Naive B cell (primary cell): Measurements from ENCODE around the gene L3HYPDH. TPM values are rescaled to one million over a fixed set of nuclear protein-coding genes. Genes with fewer than 3 reads are reported as not detected.

Source experiments
- ATAC-seq, 2 donors: fragments of 150-1000 bp; cut with Tn5 transposase; 2 replicates each; pipeline ENCODE4 v1.10.0; 2021; ENCODE audit warnings: low read depth in 2 of 2, mild to moderate bottlenecking in 2 of 2, moderate library complexity in 2 of 2
- DNase-seq: peaks from one replicate; pipeline ENCODE4 v3.0.0; 2022
- H3K27ac Mint-ChIP-seq, 6 donors: one replicate each; pipeline ENCODE4 v1.8.0; 2020 to 2022; ENCODE audit warnings: mild to moderate bottlenecking in 6 of 6, mixed read lengths in 6 of 6, moderate library complexity in 5 of 6, inconsistent platforms in 2 of 6
- H3K27me3 Mint-ChIP-seq, 3 donors: one replicate each; pipeline ENCODE4 v1.8.0; 2021 to 2022; ENCODE audit warnings: mixed read lengths in 3 of 3, mild to moderate bottlenecking in 1 of 3
- H3K36me3 Mint-ChIP-seq, 2 donors: one replicate each; pipeline ENCODE4 v1.8.0; 2020 to 2022; ENCODE audit warnings: mixed read lengths in 2 of 2, inconsistent platforms in 1 of 2, mild to moderate bottlenecking in 1 of 2
- H3K4me1 Mint-ChIP-seq, 3 donors: one replicate each; pipeline ENCODE4 v1.8.0; 2020 to 2022; ENCODE audit warnings: mixed read lengths in 3 of 3, inconsistent platforms in 1 of 3, mild to moderate bottlenecking in 1 of 3, moderate library complexity in 1 of 3
- H3K4me3 Mint-ChIP-seq, 8 donors: one replicate each; pipeline ENCODE4 v1.8.0; 2020 to 2022; ENCODE audit warnings: mild to moderate bottlenecking in 8 of 8, mixed read lengths in 8 of 8, moderate library complexity in 8 of 8, inconsistent platforms in 2 of 8
- H3K9me3 Mint-ChIP-seq, 7 donors: one replicate each; pipeline ENCODE4 v1.8.0; 2020 to 2022; ENCODE audit warnings: mixed read lengths in 7 of 7, mild to moderate bottlenecking in 5 of 7, inconsistent platforms in 2 of 7, moderate library complexity in 1 of 7
- polyA plus RNA-seq, 6 donors: library from polyadenylated mRNA; unstranded; fragments of 300-500 nt; fragmentation: Illumina TruSeq; gene quantifications; one replicate each; pipeline ENCODE4 v1.2.3, GENCODE V29; 2021; ENCODE audit warnings: low read depth in 6 of 6

The L3HYPDH gene
- polyA plus RNA-seq, 6 donors from 2014 or later, result 3.2 to 10.7 (median 5.4) TPM; not detected in 1

- Mint-ChIP-seq H3K27me3 (no peaks in the 10 kb centered on the region), H3K9me3 (peaks cover 0 to 2% (median 0%) of the 10 kb centered on the region in 7 donors), H3K4me3 (no peak overlapping the region), H3K27ac (no peak overlapping the region), H3K4me1 (peaks cover 10 to 45% (median 29%) of the 10 kb centered on the region in 3 donors), H3K36me3 (peaks cover 44 to 53% of the 10 kb centered on the region in 2 donors)
- DNase-seq (no peak), ATAC-seq (no peak)
Measured at GRCh38 chr14:59492384-59492783, 8.2 kb upstream of the L3HYPDH start.

GRCh38 chr14:59490756-59491155 lies 6.5 kb upstream of the L3HYPDH start:
- ATAC-seq (no peak), DNase-seq (no peak)
- Mint-ChIP-seq H3K4me3 (no peak overlapping the region), H3K36me3 (peaks cover 44 to 53% of the 10 kb centered on the region in 2 donors), H3K9me3 (peaks cover 0 to 2% (median 0%) of the 10 kb centered on the region in 7 donors), H3K27me3 (no peaks in the 10 kb centered on the region), H3K27ac (peak overlapping the region in 1 of 6 donors; percentile 6), H3K4me1 (peaks cover 19 to 43% (median 29%) of the 10 kb centered on the region in 3 donors)

- H3K27me3 Mint-ChIP-seq, result no peaks in the 10 kb centered on the region
- no peak for DNase-seq
- H3K9me3 Mint-ChIP-seq, result no peaks in the 10 kb centered on the region
- peaks cover 17 to 18% of the 10 kb centered on the region in 2 donors for H3K36me3 Mint-ChIP-seq
- H3K27ac Mint-ChIP-seq, result peak overlapping the region; percentile 81 to 96 (median 91)
- H3K4me3 Mint-ChIP-seq, result peak overlapping the region; percentile 88 to 98 (median 96)
- peaks cover 48 to 67% (median 61%) of the 10 kb centered on the region in 3 donors for H3K4me1 Mint-ChIP-seq
- ATAC-seq, result peak; percentile 45 to 50
Measured at GRCh38 chr14:59484639-59485175, 499 bp upstream of the L3HYPDH start.

GRCh38 chr14:59483363-59483762 lies 845 bp downstream of the L3HYPDH start:
- Mint-ChIP-seq H3K27me3 (no peaks in the 10 kb centered on the region), H3K4me1 (peaks cover 39 to 56% (median 54%) of the 10 kb centered on the region in 3 donors), H3K36me3 (peaks cover 4 to 9% of the 10 kb centered on the region in 2 donors), H3K9me3 (no peaks in the 10 kb centered on the region), H3K27ac (peak overlapping the region in 5 of 6 donors; percentile 50 to 88 (median 81)), H3K4me3 (peak overlapping the region; percentile 88 to 98 (median 96))
- ATAC-seq (no peak), DNase-seq (peak; percentile 5)

- ATAC-seq (no peak), DNase-seq (no peak)
- Mint-ChIP-seq H3K27me3 (no peaks in the 10 kb centered on the region), H3K9me3 (no peaks in the 10 kb centered on the region), H3K4me3 (peak overlapping the region; percentile 88 to 98 (median 96)), H3K27ac (peak overlapping the region in 5 of 6 donors; percentile 36 to 88 (median 80)), H3K36me3 (peaks cover 0 to 6% of the 10 kb centered on the region in 2 donors), H3K4me1 (peaks cover 36 to 55% (median 50%) of the 10 kb centered on the region in 3 donors)
Measured at GRCh38 chr14:59482541-59483331, 1.5 kb downstream of the L3HYPDH start.

GRCh38 chr14:59481871-59482540 lies 2.2 kb downstream of the L3HYPDH start:
- no peak overlapping the region for H3K27ac Mint-ChIP-seq
- H3K4me3 Mint-ChIP-seq, result peak overlapping the region in 7 of 8 donors; percentile 6 to 97 (median 95)
- no peaks in the 10 kb centered on the region for H3K9me3 Mint-ChIP-seq
- H3K27me3 Mint-ChIP-seq, result no peaks in the 10 kb centered on the region
- peaks cover 0 to 9% of the 10 kb centered on the region in 2 donors for H3K36me3 Mint-ChIP-seq
- no peak for ATAC-seq
- peaks cover 36 to 54% (median 50%) of the 10 kb centered on the region in 3 donors for H3K4me1 Mint-ChIP-seq
- no peak for DNase-seq

- no peak for ATAC-seq
- DNase-seq, result no peak
- Mint-ChIP-seq H3K27me3 (no peaks in the 10 kb centered on the region), H3K4me3 (peak overlapping the region in 4 of 8 donors; percentile 9 to 95 (median 24)), H3K9me3 (no peaks in the 10 kb centered on the region), H3K27ac (peak overlapping the region in 1 of 6 donors; percentile 23), H3K4me1 (peaks cover 36 to 53% (median 51%) of the 10 kb centered on the region in 3 donors), H3K36me3 (peaks cover 0 to 13% of the 10 kb centered on the region in 2 donors)
Measured at GRCh38 chr14:59481407-59481806, 2.8 kb downstream of the L3HYPDH start.

- DNase-seq (no peak), ATAC-seq (no peak)
- H3K27me3 Mint-ChIP-seq, result no peaks in the 10 kb centered on the region
- peak overlapping the region in 4 of 8 donors; percentile 1 to 55 (median 49) for H3K4me3 Mint-ChIP-seq
- no peaks in the 10 kb centered on the region for H3K9me3 Mint-ChIP-seq
- peak overlapping the region in 4 of 6 donors; percentile 28 to 86 (median 47) for H3K27ac Mint-ChIP-seq
- H3K36me3 Mint-ChIP-seq, result peaks cover 0 to 13% of the 10 kb centered on the region in 2 donors
- H3K4me1 Mint-ChIP-seq, result peaks cover 32 to 46% (median 39%) of the 10 kb centered on the region in 3 donors
Measured at GRCh38 chr14:59480166-59480565, 4.0 kb downstream of the L3HYPDH start.

GRCh38 chr14:59478540-59478939 lies 5.7 kb downstream of the L3HYPDH start:
- no peak for DNase-seq
- H3K9me3 Mint-ChIP-seq, result no peaks in the 10 kb centered on the region
- ATAC-seq, result no peak
- no peak overlapping the region for H3K27ac Mint-ChIP-seq
- peaks cover 31 to 44% (median 35%) of the 10 kb centered on the region in 3 donors for H3K4me1 Mint-ChIP-seq
- peaks cover 4 to 13% of the 10 kb centered on the region in 2 donors for H3K36me3 Mint-ChIP-seq
- H3K4me3 Mint-ChIP-seq, result no peak overlapping the region
- H3K27me3 Mint-ChIP-seq, result no peaks in the 10 kb centered on the region

GRCh38 chr14:59475709-59476108 lies 8.5 kb downstream of the L3HYPDH start:
- peaks cover 7 to 18% (median 14%) of the 10 kb centered on the region in 3 donors for H3K4me1 Mint-ChIP-seq
- H3K27me3 Mint-ChIP-seq, result no peaks in the 10 kb centered on the region
- H3K27ac Mint-ChIP-seq, result no peak overlapping the region
- no peaks in the 10 kb centered on the region for H3K9me3 Mint-ChIP-seq
- no peak overlapping the region for H3K4me3 Mint-ChIP-seq
- no peak for ATAC-seq
- DNase-seq, result no peak
- H3K36me3 Mint-ChIP-seq, result peaks cover 13% of the 10 kb centered on the region in 2 donors

- peak overlapping the region in 1 of 6 donors; percentile 37 for H3K27ac Mint-ChIP-seq
- H3K4me3 Mint-ChIP-seq, result no peak overlapping the region
- peaks cover 13% of the 10 kb centered on the region in 2 donors for H3K36me3 Mint-ChIP-seq
- no peaks in the 10 kb centered on the region for H3K9me3 Mint-ChIP-seq
- no peaks in the 10 kb centered on the region for H3K27me3 Mint-ChIP-seq
- no peak for ATAC-seq
- DNase-seq, result no peak
- H3K4me1 Mint-ChIP-seq, result peaks cover 0 to 9% (median 6%) of the 10 kb centered on the region in 3 donors
Measured at GRCh38 chr14:59474172-59474571, 10.0 kb downstream of the L3HYPDH start.

GRCh38 chr14:59465316-59466135 lies 18.7 kb downstream of the L3HYPDH start, which contains the start of gene GPR135:
Gene GPR135, minus strand, starts transcription at chr14:59465380. Its CDS starts 154 bp downstream, at chr14:59465226.
- Mint-ChIP-seq H3K4me3 (peak within 1 kb of the TSS; percentile 82 to 95 (median 89)), H3K36me3 (peaks cover 0 to 4% of the 10 kb centered on the region in 2 donors), H3K9me3 (no peaks in the 10 kb centered on the region), H3K27ac (peak within 1 kb of the TSS; percentile 65 to 95 (median 92)), H3K4me1 (peaks cover 7 to 16% (median 12%) of the 10 kb centered on the region in 3 donors), H3K27me3 (peaks cover 6 to 11% (median 9%) of the 10 kb centered on the region in 3 donors)
- ATAC-seq (peak; percentile 66 to 68), DNase-seq (peak; percentile 65)
